ENCODE measurements around the gene ARL4D.

- TF ChIP-seq CTCF (IDR thresholded peaks at IDR 0.05), result no peak
- TF ChIP-seq POLR2A (IDR thresholded peaks at IDR 0.05), result no peak
- TF ChIP-seq POLR2AphosphoS5 (IDR thresholded peaks at IDR 0.05; ENCODE audit: insufficient read depth in 1 of 2, low read depth in 1 of 2), result no peak
Measured at GRCh38 chr17:43403846-43404245, 5.1 kb downstream of the ARL4D start.
